Loucy (cell line): ENCODE results near the gene DCST1.

Source experiments
- EZH2phosphoT487 ChIP-seq: fragments of 200-600 bp; IDR thresholded peaks from 2 replicates; pipeline ENCODE4 v1.6.1; 2018; ENCODE audit warnings: antibody characterized with exemption, mild to moderate bottlenecking, moderate library complexity, borderline replicate concordance
- TF ChIP-seq, protein P1 (sequence below): fragments of 200-600 bp; sonication (generic); conservative IDR thresholded peaks from 2 replicates; pipeline ENCODE4 v1.5.1; 2014; ENCODE audit warnings: mild to moderate bottlenecking, antibody characterized with exemption, low read length

DNA sequence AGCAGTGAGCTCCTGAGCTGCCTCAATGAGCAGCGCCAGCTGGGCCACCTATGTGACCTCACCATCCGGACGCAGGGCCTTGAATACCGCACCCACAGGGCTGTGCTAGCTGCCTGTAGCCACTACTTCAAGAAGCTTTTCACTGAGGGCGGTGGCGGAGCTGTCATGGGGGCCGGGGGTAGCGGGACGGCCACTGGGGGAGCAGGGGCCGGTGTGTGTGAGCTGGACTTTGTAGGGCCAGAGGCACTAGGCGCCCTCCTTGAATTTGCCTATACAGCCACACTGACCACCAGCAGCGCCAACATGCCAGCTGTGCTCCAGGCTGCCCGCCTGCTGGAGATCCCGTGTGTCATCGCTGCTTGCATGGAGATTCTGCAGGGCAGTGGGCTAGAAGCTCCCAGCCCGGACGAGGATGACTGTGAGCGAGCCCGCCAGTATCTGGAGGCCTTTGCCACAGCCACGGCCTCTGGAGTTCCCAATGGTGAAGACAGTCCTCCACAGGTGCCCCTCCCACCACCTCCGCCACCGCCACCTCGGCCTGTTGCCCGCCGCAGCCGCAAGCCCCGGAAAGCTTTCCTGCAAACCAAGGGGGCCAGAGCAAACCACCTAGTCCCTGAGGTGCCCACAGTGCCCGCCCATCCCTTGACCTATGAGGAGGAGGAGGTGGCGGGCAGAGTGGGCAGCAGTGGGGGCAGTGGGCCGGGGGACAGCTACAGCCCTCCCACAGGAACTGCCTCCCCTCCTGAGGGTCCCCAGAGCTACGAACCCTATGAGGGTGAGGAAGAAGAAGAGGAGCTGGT lies 18.7 kb upstream of the DCST1 start:
- no peak for TF ChIP-seq EZH2phosphoT487
- TF ChIP-seq, protein P1, sequence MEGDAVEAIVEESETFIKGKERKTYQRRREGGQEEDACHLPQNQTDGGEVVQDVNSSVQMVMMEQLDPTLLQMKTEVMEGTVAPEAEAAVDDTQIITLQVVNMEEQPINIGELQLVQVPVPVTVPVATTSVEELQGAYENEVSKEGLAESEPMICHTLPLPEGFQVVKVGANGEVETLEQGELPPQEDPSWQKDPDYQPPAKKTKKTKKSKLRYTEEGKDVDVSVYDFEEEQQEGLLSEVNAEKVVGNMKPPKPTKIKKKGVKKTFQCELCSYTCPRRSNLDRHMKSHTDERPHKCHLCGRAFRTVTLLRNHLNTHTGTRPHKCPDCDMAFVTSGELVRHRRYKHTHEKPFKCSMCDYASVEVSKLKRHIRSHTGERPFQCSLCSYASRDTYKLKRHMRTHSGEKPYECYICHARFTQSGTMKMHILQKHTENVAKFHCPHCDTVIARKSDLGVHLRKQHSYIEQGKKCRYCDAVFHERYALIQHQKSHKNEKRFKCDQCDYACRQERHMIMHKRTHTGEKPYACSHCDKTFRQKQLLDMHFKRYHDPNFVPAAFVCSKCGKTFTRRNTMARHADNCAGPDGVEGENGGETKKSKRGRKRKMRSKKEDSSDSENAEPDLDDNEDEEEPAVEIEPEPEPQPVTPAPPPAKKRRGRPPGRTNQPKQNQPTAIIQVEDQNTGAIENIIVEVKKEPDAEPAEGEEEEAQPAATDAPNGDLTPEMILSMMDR: no peak
